A673 (cell line): ENCODE results near the gene TM4SF4.

Experiments used
- EZH2 ChIP-seq: fragments of 200-600 bp; sonication (generic); IDR thresholded peaks from 2 replicates; pipeline ENCODE4 v1.6.1; 2017; ENCODE audit warnings: borderline replicate concordance, low read depth, mild to moderate bottlenecking, mixed read lengths, antibody characterized with exemption, low read length; ENCODE audit not compliant: poor library complexity, severe bottlenecking
- TF ChIP-seq, protein P1 (sequence below): fragments of 300-800, 200-600 bp; sonication (generic); conservative IDR thresholded peaks from 2 replicates; pipeline ENCODE4 v1.5.1; 2017; ENCODE audit warnings: low read depth, mild to moderate bottlenecking, antibody characterized with exemption, low read length, moderate library complexity, mixed read lengths

- TF ChIP-seq, protein P1, sequence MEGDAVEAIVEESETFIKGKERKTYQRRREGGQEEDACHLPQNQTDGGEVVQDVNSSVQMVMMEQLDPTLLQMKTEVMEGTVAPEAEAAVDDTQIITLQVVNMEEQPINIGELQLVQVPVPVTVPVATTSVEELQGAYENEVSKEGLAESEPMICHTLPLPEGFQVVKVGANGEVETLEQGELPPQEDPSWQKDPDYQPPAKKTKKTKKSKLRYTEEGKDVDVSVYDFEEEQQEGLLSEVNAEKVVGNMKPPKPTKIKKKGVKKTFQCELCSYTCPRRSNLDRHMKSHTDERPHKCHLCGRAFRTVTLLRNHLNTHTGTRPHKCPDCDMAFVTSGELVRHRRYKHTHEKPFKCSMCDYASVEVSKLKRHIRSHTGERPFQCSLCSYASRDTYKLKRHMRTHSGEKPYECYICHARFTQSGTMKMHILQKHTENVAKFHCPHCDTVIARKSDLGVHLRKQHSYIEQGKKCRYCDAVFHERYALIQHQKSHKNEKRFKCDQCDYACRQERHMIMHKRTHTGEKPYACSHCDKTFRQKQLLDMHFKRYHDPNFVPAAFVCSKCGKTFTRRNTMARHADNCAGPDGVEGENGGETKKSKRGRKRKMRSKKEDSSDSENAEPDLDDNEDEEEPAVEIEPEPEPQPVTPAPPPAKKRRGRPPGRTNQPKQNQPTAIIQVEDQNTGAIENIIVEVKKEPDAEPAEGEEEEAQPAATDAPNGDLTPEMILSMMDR: no peak
- no peak for TF ChIP-seq EZH2
Observed at GRCh38 chr3:149551500-149551899, 77.0 kb downstream of the TM4SF4 start.
